Upper lobe of left lung (tissue), 6 donors: ENCODE data around the gene CDX1. TPM values are rescaled to one million over a fixed set of nuclear protein-coding genes. Genes with fewer than 3 reads are reported as not detected.
A peak's percentile ranks its signal among the peaks of the same experiment; 100 is the strongest.

Source experiments
- ATAC-seq, 2 donors: fragments of 200-7000 bp; cut with Tn5 transposase; one replicate each; pipeline ENCODE4 v1.9.1; 2022; ENCODE audit warnings: mild to moderate bottlenecking in 2 of 2, moderate library complexity in 2 of 2; ENCODE audit not compliant: low FRiP score in 2 of 2
- DNase-seq, 2 donors: peaks; one replicate each; pipeline ENCODE4 v3.0.0-alpha.2; 2019 to 2020
- H3K27ac ChIP-seq, 4 donors: fragments of 200-600 bp; sonication (generic); one replicate each; pipeline ENCODE4 v1.5.1; 2016 to 2019
- H3K27me3 ChIP-seq, 4 donors: fragments of 200-600 bp; sonication (generic); one replicate each; pipeline ENCODE4 v1.5.1; 2017 to 2019
- H3K36me3 ChIP-seq, 4 donors: fragments of 200-600 bp; sonication (generic); one replicate each; pipeline ENCODE4 v1.5.1; 2016 to 2019
- H3K4me1 ChIP-seq, 4 donors: fragments of 200-600 bp; sonication (generic); one replicate each; pipeline ENCODE4 v1.5.1; 2018 to 2019
- H3K4me3 ChIP-seq, 4 donors: fragments of 200-600 bp; sonication (generic); one replicate each; pipeline ENCODE4 v1.5.1; 2017 to 2019; ENCODE audit warnings: mild to moderate bottlenecking in 2 of 4, moderate library complexity in 1 of 4
- H3K9me3 ChIP-seq, 4 donors: fragments of 200-600 bp; sonication (generic); one replicate each; pipeline ENCODE4 v1.5.1; 2018 to 2019
- CTCF ChIP-seq, 6 experiments: fragments of 450-650 bp in 4 of 6; fragments of 200-600 bp in 2 of 6; sonication (generic) in 2 of 6; IDR thresholded peaks; one replicate each; pipeline ENCODE4 v1.5.1; 2016 to 2019; ENCODE audit warnings: antibody characterized with exemption in 6 of 6
- EP300 ChIP-seq, 4 donors: sonication (generic); formaldehyde crosslinking; IDR thresholded peaks; one replicate each; pipeline ENCODE4 v1.5.1; 2017; ENCODE audit warnings: antibody characterized with exemption in 4 of 4, control low read depth in 2 of 4
- POLR2A ChIP-seq, 4 donors: fragments of 450-650 bp; IDR thresholded peaks; one replicate each; pipeline ENCODE4 v1.5.1; 2016 to 2017; ENCODE audit warnings: antibody characterized with exemption in 4 of 4, mild to moderate bottlenecking in 2 of 4
- POLR2AphosphoS5 ChIP-seq, 2 donors: sonication (generic); formaldehyde crosslinking; IDR thresholded peaks; one replicate each; pipeline ENCODE4 v1.5.1; 2017; ENCODE audit warnings: antibody characterized with exemption in 2 of 2
- WGBS, 2 donors: methylation state at CpG; one replicate each; pipeline ENCODE4 v1.1.5; 2017 to 2018; 5-methylcytosine and 5-hydroxymethylcytosine counted together
- total RNA-seq, 6 donors: library from RNA; depleted of rRNA in 4 of 6; stranded (reverse); fragments of >200 nt in 4 of 6; gene quantifications; one replicate each; pipeline versions ENCODE4 v1.1.0 to v1.2.1, GENCODE V29; 2016 to 2021
- donor health status: DM: no; HTN: no; CAD: no; lungs with moderate emphysema.
- donor health status: DM: no; HTN: yes; CAD: no; lungs with severe emphysema.

Gene CDX1
- total RNA-seq, 6 donors from 2014 or later, result 0.17 to 0.30 TPM; not detected in 4

DNA sequence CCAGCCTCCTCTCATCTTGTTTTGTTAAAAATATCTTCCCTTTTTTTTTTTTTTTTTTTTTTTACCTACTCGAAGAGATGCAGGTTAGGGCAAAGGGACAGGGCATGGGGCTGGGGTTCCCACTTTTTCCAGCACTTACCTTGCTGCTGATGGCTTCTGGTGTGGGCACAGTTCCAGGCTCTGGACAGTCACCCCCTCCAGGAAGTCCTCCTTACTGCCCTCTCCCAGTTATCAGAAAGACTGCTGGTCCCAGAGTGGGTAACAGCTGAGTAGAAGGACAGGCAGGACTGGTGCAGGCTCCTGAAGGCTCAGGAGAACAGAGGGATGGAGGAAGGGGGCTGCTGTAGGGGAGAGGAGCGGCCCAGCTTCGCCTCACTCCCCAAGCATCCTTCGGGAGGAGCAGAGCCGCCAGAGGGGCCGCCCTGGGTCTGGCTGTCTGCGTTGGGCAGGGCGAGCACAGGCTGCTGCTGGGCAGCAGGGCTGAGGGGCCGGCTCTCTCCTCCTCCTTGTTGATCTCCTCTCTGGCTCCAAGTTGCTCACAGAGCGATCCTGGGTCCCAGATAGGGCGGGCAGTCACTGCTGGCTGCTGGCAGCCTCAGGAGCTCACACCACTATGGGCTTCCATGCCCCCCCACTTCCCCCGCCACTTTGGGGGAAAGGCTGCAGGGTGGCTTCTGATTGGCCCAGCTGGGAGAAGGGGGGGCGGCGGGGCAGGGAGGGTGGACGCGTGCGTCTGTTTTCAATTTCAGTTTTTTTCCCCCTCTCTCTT lies 11.1 kb upstream of the CDX1 start, which contains the start of gene PDGFRB:
TSS of gene PDGFRB (minus strand) at position 588 of the 769 bp plus-strand sequence. CDS start 18,798 bp downstream, outside the sequence.
- Histone ChIP-seq H3K4me1 (peaks cover 8 to 12% (median 10%) of the 10 kb centered on the region in 4 donors), H3K4me3 (peak within 1 kb of the TSS; percentile 7 to 51 (median 38)), H3K9me3 (no peaks in the 10 kb centered on the region), H3K36me3 (no peaks in the 10 kb centered on the region), H3K27me3 (no peaks in the 10 kb centered on the region), H3K27ac (peak within 1 kb of the TSS; percentile 52 to 91 (median 84))
- WGBS, 2 donors, result 9 to 11% methylated on average over 11 to 17 of the region's 17 CpGs
- peak; percentile 68 to 88 for ATAC-seq
- DNase-seq, result peak; percentile 58 to 86
- TF ChIP-seq CTCF (IDR thresholded peaks at IDR 0.05) (no peak), EP300 (IDR thresholded peaks at IDR 0.05) (no peak), POLR2A (IDR thresholded peaks at IDR 0.05) (peak in 3 of 4 donors; percentile 32 to 74 (median 64)), POLR2AphosphoS5 (IDR thresholded peaks at IDR 0.05) (peak; percentile 49 to 75)

GRCh38 chr5:150156027-150156368 lies 10.6 kb upstream of the CDX1 start:
- Histone ChIP-seq H3K4me3 (peak overlapping the region in 3 of 4 donors; percentile 36 to 51 (median 40)), H3K27me3 (no peaks in the 10 kb centered on the region), H3K4me1 (peaks cover 8 to 12% (median 10%) of the 10 kb centered on the region in 4 donors), H3K36me3 (no peaks in the 10 kb centered on the region), H3K9me3 (no peaks in the 10 kb centered on the region), H3K27ac (peak overlapping the region; percentile 43 to 91 (median 80))
- WGBS, 2 donors, result 5 to 6% methylated on average over 9 of the region's 9 CpGs
- DNase-seq (no peak), ATAC-seq (no peak)
- TF ChIP-seq POLR2A (IDR thresholded peaks at IDR 0.05) (no peak), POLR2AphosphoS5 (IDR thresholded peaks at IDR 0.05) (no peak), EP300 (IDR thresholded peaks at IDR 0.05) (no peak), CTCF (IDR thresholded peaks at IDR 0.05) (no peak)

DNA sequence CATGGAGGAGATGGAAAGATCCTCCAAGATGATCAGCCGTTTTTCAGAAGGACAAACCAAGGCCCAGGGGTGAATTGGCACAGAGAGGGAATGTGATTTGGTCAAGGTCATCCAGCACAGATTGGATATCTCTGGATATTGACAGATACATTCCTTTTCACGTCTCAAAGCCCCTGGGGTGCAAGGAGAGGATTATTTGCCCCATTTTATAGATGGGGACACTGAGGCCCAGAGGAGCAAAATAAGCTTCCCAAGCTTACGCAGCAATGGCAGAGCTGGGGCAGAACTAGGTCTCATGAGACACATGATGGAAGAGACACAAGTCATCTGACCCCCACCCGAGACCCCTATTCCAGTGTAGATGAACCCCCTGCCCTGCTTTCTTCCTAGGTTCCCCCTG lies 10.0 kb upstream of the CDX1 start:
- Histone ChIP-seq H3K9me3 (no peaks in the 10 kb centered on the region), H3K27me3 (no peaks in the 10 kb centered on the region), H3K4me3 (peak overlapping the region in 1 of 4 donors; percentile 51), H3K36me3 (no peaks in the 10 kb centered on the region), H3K4me1 (peaks cover 8 to 12% (median 10%) of the 10 kb centered on the region in 4 donors), H3K27ac (peak overlapping the region; percentile 43 to 91 (median 80))
- DNase-seq (no peak), ATAC-seq (no peak)
- WGBS, 2 donors, result 74 to 82% methylated on average over 4 of the region's 4 CpGs
- no peak for TF ChIP-seq POLR2A (IDR thresholded peaks at IDR 0.05)
- TF ChIP-seq EP300 (IDR thresholded peaks at IDR 0.05), result no peak
- TF ChIP-seq POLR2AphosphoS5 (IDR thresholded peaks at IDR 0.05), result no peak
- TF ChIP-seq CTCF (IDR thresholded peaks at IDR 0.05), result no peak

DNA sequence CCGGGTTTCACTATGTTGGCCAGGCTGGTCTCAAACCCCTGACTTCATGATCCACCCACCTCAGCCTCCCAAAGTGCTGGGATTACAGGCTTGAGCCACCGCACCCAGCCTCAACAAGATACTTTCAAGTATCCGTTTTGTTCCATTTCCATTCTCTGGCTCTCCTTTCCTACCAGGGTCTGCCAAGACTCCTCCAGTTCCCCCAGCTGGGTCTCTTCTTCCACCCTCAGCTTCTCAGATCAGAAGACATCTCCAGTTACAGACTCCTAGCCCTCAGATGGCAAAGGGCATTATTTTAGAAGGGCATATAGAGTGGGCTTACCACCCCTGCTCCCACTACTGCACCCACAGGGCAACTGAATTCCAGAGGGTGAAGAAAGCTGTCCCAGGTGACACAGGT lies 9.4 kb upstream of the CDX1 start:
- Histone ChIP-seq H3K4me1 (peaks cover 8 to 12% (median 10%) of the 10 kb centered on the region in 4 donors), H3K4me3 (no peak overlapping the region), H3K36me3 (no peaks in the 10 kb centered on the region), H3K27ac (peak overlapping the region; percentile 44 to 91 (median 80)), H3K9me3 (no peaks in the 10 kb centered on the region), H3K27me3 (no peaks in the 10 kb centered on the region)
- TF ChIP-seq POLR2AphosphoS5 (IDR thresholded peaks at IDR 0.05), result no peak
- no peak for TF ChIP-seq CTCF (IDR thresholded peaks at IDR 0.05)
- TF ChIP-seq EP300 (IDR thresholded peaks at IDR 0.05), result no peak
- TF ChIP-seq POLR2A (IDR thresholded peaks at IDR 0.05), result no peak
- no peak for DNase-seq
- 74 to 81% methylated on average over 3 of the region's 3 CpGs for WGBS, 2 donors
- ATAC-seq, result no peak
